ENCODE results near the gene LRTM2.

DNA sequence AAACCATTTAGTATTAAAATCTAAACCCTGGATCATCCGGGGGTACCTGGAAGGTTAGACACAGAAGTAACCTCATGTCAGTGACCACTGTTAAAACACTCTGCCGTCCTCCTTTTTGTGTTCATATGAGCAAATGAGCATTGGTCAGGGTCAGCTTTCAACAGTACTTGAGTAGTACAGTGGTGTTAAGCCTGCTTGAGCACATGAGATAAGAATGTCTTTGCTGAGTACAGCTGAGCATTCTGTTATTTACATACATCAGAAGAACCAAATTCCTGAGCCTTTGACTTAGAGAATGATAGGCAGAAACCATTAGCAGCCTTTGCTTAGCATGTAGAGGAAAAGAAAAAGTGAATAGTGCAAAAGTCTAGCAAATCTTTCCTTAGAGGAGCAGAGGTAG is 38.6 kb upstream of the LRTM2 start:
- TF ChIP-seq, protein P1, sequence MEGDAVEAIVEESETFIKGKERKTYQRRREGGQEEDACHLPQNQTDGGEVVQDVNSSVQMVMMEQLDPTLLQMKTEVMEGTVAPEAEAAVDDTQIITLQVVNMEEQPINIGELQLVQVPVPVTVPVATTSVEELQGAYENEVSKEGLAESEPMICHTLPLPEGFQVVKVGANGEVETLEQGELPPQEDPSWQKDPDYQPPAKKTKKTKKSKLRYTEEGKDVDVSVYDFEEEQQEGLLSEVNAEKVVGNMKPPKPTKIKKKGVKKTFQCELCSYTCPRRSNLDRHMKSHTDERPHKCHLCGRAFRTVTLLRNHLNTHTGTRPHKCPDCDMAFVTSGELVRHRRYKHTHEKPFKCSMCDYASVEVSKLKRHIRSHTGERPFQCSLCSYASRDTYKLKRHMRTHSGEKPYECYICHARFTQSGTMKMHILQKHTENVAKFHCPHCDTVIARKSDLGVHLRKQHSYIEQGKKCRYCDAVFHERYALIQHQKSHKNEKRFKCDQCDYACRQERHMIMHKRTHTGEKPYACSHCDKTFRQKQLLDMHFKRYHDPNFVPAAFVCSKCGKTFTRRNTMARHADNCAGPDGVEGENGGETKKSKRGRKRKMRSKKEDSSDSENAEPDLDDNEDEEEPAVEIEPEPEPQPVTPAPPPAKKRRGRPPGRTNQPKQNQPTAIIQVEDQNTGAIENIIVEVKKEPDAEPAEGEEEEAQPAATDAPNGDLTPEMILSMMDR (conservative IDR thresholded peaks at IDR 0.05; ENCODE audit: low read length) = no peak
- no peak for TF ChIP-seq EZH2phosphoT487 (IDR thresholded peaks at IDR 0.05; ENCODE audit: borderline replicate concordance, low read depth, low read length)
